GM18870 (cell line): ENCODE results near the gene CIDEB.
"Not testable (repeated sequence)": the region's sequence is repeated elsewhere in the genome, so short reads cannot be mapped to it uniquely, and the experiment has no call there.

Experiments used
- ATAC-seq: cut with Tn5 transposase; IDR thresholded peaks from one replicate; pipeline ENCODE4 v1.9.1; 2021; ENCODE audit warnings: moderate library complexity; ENCODE audit not compliant: unreplicated experiment

Gene CIDEB

DNA sequence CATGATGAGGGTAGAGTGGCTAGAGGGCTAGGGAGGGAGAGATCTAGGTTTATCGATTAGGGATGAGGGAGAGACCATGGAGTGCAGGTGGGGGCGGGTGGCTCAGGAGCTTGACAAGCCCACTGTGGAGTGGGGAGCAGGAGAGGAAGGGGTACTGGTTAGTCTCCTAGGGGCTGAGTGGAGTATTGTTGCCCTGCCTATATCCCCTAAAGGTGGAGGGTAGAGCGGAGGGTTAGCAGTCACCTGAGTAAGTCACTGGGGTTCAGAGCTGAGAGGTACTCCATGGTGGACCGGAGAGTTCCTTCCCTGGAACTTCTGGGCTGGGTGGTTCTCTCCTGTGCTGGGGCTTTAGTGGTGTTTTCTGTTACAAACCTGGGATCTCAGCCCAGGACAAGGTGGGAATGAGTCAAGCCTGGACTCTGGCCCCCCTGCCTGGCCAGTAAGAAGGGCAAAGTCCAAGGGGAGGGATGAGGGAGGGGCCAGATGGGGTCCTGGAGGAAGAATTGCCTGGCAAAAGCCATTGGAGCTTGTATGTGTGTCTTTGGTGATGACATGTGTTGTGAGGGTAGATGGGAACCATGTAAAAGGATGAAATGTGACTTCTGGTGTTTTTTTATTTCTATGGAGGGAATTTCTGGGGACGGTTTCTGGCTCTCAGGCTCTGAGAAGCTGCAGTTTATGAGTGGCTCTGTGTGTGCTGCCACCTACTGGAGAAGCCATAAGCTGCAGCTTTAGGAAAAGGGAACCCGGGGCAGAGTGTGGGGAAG is at the start of gene CIDEB:
TSS of gene CIDEB (minus strand) at position 403 of the 767 bp plus-strand sequence. CDS start at position 284, 119 bp downstream.
- no peak for ATAC-seq

DNA sequence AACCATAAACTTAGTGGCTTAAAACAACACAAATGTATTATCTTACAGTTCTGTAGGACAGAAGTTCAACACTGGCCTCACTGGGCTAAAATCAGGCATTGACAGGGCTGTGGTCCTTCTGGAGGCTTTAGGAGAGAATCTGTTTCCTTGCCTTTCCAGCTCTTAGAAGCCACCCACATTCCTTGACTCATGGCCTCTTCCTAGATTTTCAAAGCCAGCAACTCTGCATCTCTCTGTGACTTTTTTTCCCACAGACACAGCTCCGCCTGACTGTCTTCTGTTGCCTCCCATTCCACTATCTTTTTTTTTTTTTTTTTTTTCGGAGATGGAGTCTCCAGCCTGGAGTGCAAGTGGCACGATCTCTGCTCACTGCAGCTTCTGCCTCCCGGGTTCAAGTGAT is 48.4 kb upstream of the CIDEB start:
- ATAC-seq = no peak

GRCh38 chr14:24355009-24355408 is 47.2 kb upstream of the CIDEB start:
- no peak for ATAC-seq

DNA sequence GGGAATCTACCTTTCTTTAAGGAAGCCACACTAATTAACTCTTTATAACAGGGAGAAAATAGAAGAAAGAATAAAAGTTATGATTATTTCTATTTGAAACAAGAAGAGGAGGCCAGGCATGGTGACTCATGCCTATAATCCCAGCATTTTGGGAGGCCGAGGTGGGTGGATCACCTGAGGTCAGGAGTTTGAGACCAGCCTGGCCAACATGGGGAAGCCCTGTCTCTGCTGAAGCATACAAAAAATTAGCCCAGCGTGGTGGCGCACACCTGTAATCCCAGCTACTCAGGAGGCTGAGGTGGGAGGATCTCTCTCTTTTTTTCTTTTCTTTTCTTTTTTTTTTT is 46.7 kb upstream of the CIDEB start:
- ATAC-seq = not testable (repeated sequence)

DNA sequence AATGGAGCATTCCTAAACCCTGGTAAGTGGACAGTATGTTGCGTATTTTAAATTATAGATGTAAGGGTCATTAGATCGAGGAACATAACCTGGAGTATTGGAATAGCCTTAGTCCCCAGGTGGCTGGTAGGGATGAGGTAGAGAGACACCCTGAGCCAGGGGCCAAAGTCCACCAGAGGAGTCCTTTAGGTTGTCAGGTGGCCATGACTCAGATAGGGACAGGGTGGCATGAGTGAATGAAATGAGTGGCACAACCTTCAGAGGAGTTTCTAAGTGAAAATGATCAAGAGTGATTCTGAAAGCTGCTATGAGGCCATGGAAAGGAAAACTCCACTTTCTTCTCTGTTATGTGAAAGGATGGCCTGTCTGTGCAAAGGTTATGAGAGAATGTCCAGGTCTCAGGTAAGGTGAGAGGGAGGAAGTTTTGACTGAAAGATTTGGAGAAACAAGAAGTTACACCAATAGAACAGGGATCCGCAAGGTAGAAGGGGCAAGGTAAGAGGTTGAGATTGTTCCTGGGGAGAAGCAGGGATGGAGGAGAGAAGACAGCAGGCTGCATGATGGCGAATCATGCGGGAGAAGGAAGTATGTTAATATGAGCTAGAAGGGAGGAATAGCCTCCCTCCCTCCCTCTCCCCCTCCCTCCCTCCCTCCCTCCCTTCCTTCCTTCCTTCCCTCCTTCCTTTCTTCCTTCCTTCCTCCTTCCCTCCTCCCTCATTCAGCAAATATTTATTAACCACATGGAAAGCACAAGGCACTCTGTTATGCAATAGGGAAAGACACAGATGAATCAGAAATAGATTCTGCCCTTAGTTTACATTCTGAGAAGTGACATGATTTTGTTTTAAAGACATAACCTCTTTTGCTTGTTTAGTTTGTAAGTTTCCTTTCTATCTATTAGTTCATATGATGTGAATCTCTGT is 46.0 kb upstream of the CIDEB start:
- no peak for ATAC-seq

GRCh38 chr14:24351517-24351916 is 43.7 kb upstream of the CIDEB start:
- no peak for ATAC-seq

GRCh38 chr14:24349742-24350141 is 42.0 kb upstream of the CIDEB start:
- ATAC-seq = no peak

GRCh38 chr14:24348186-24348585 is 40.4 kb upstream of the CIDEB start:
- no peak for ATAC-seq

- ATAC-seq = no peak
Observed at GRCh38 chr14:24347134-24347533, 39.4 kb upstream of the CIDEB start.

- ATAC-seq = no peak
Observed at GRCh38 chr14:24343795-24344660, 36.3 kb upstream of the CIDEB start.

DNA sequence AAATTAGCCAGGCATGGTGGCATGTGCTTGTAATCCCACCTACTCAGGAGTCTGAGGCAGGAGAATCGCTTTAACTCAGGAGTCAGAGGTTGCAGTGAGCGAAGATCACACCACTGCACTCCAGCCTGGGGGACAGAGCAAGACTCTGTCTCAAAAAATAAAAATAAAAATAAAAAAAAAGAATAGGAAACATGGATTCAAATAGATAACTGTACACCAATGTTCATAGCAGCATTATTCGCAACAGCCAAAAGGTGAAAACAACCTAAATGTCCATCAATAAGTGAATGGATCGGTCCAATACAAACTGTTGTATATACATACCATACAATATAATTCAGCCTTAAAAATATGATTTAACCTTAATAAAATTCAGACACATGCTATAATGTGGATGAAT is 35.1 kb upstream of the CIDEB start:
- ATAC-seq = no peak

DNA sequence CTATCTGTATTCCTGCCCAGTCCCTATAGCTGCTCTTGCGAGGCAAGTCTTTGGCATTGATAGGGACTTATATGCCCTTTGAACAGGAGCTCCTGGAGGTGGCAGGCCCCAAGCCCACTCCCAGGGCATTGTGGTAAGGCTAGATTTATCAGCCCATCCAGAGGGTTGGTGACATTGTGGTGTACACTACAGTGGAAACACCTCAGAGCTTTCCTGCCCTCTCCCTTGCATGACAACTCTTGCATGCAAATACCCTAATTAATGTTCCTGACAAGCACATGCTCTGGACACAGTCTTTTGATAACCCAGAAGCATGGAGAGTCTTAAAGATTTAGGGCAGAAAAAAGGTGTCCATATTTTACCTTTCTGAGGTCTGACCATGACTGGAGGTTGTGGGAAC is 32.8 kb upstream of the CIDEB start:
- ATAC-seq = no peak

DNA sequence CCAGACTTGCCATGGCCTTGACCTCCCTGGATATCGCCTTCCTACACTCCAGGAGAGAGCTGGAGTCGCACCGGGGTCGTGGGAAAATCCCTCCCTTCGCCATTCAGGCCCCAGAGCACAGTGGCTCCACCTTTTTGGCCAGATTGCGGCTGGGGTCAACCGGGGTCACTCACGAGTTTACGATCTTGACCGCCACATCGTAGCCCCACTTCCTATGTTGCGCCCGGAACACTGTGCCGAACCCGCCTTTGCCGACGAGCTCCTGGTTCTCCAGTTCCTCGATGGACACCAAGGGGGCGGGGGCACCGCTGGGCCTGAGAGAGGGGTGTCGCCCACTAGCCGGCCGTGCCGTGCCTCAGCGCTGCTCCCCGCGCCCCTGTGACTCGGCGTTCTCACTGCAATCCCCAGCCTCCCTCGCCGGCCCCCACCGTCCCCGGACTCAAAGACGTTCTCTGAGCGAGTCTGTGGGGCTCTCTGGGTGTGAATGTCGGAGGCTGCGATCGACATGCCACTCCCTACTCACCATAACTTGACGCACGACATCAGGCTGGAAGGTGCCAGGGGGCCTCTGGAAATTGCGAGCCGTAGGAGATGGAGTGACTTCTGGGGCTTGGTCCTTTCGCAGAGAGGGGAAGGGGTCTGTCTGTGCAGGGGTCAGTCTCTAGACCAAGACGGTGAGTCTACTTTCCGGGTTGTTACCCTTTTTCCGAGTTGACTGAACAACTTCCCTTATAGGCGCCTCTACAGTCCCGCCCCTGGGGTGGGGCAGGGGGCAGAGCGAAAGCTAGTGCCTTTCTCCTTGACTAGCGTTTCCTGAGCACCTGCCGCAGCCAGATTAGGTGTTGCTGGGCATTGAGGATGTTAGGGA is 31.7 kb upstream of the CIDEB start, which contains the start of gene RIPK3:
TSS of gene RIPK3 (minus strand) at position 708 of the 868 bp plus-strand sequence. CDS start at position 543, 165 bp downstream.
- peak; percentile 71 for ATAC-seq

DNA sequence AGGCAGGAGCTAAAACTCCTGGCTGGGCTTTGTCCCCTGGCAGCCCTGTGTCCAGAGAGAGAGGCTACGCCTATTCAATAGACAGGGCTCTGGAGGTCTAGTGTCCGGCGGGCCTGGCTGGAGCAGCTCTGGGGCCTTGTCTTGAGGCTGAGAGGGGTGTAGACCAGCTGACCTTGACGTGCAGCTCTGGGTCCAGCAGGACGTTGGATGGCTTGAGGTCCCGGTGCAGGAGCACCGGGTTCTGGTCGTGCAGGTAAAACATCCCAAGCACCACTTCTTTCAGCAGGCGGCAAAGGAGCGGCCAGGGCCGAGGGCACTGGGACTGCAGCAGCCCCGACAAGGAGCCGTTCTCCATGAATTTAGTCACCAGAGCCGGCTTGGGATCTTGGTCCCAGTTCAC is 31.1 kb upstream of the CIDEB start:
- no peak for ATAC-seq

DNA sequence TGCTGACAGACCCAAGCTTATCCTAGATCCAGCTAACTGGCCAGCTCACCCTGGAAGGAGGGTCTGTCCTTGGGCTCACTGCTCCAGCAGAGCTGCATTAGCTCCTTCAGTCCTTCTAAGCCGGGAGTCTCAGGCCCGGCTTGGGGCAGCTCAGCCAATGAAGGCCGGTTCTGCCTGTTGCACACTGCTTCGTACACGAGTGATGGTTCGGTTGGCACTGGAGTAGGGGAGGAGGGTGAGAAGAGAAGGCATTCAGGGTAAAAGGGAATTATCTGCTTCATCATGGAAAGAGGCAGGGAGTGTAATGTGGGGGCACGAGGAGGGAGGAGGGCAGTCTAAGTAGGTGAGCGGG is 30.0 kb upstream of the CIDEB start:
- ATAC-seq = no peak

DNA sequence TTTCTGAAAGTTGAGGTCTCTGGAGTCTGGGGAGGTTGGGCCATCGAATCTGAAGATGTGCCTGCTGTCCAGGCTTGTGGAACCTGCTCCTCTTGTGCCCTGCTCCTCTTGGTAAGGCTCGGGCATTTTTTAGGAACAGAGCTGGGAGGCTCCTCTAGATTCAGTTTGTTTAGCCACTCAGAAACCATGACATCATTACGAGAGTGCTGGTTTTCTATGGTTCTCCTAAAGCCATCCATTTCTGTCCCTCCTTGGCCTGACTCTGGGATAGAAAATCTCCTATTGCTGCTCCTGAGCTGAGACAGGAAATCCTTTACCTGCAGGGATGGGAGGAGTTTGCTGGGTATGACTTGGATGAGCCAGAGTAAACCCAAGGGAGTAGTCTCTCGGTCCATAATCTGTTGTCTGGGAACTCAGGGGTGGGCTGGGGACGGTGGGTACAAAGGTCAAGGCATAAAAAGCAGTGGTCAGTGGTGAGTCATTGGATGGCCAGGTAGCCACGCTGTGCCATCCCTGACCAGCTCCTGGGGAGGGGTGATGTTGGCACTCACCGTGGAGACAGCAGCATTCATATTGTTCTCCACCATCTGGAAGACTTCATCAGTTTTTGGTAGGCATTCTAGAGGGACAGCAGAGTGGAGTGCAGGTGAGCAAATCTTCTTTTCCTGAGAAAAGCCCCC is 29.5 kb upstream of the CIDEB start:
- ATAC-seq = no peak

DNA sequence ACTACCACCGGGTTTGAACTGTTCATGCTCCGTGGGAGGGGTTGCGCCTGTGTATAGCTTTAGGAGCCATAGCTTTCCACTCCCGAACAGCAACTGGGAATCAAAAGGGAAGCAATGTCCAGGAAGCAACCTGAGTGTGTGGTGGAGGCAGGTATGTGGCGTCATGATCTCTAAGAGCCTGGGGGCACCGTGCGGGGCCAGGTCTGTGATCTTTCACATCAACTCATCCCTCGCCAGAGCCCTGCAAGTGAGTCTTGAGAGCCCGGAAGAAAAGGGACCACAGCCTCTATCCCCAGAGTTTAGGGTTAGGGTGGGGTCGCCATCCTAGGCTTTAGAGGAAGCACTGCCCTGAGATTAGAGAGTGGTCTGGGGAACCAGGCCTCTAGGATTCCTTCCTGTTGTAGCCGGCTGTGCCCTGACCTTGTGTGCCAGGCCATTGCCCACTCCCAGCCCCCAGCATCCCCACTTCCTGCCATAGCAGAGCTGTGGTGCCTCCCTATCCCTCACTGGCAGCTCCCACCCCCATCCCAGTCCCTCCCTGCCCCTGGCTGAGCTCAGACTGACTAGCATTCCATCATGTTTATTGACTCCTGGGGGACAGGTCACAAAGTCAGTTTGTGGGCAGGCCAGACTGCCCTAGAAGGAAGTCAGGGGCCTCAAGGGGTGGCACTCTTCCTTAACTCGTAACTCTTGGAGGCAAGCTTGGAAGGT is 27.8 kb upstream of the CIDEB start:
- ATAC-seq = no peak

- no peak for ATAC-seq
Observed at GRCh38 chr14:24334431-24335291, 26.9 kb upstream of the CIDEB start, which contains the start of gene ADCY4. TSS of gene ADCY4 (minus strand) at chr14:24335071. CDS start at chr14:24334652, 419 bp downstream.
